Fibroblast of the aortic adventitia (primary cell): ENCODE measurements around the gene STK38. TPM values are rescaled to one million over a fixed set of nuclear protein-coding genes. Genes with fewer than 3 reads are reported as not detected.

Experiments used
- DNase-seq: peaks from one replicate; pipeline ENCODE4 v3.0.0-alpha.2; 2010; ENCODE audit warnings: low read depth
- H3K4me3 ChIP-seq: 2 replicates; pipeline ENCODE4 v1.5.1; 2011; ENCODE audit warnings: low read depth, mild to moderate bottlenecking, control low read depth, low read length, moderate library complexity
- total RNA-seq: library from RNA; depleted of rRNA; stranded (reverse); fragments of >200 nt; gene quantifications from 2 replicates; pipeline ENCODE4 v1.2.3, GENCODE V29; 2012; ENCODE audit warnings: low replicate concordance
- TF ChIP-seq, protein P1 (sequence below): IDR thresholded peaks from 2 replicates; pipeline ENCODE4 v1.5.1; 2011; ENCODE audit warnings: mild to moderate bottlenecking, low read length, control low read depth, inconsistent platforms; ENCODE audit not compliant: insufficient read depth

STK38 gene
- total RNA-seq, 1 donor: 34.3 TPM

DNA sequence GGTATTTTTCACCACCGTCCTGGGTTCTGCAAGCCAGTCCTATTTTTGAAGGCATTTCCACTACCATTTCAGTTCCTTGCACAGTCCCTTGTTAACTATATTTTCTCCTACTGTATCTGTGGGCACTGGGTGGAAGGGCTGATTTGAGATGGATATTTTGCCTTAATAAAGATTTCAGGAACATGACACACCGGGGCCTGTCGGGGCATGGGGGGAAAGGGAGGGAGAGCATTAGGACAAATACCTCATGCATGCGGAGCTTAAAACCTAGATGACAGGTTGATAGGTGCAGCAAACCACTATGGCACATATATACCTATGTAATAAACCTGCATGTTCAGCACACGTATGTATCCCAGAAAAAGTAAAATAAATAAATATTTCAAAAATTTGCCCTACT lies 22.4 kb downstream of the STK38 start:
- TF ChIP-seq, protein P1, sequence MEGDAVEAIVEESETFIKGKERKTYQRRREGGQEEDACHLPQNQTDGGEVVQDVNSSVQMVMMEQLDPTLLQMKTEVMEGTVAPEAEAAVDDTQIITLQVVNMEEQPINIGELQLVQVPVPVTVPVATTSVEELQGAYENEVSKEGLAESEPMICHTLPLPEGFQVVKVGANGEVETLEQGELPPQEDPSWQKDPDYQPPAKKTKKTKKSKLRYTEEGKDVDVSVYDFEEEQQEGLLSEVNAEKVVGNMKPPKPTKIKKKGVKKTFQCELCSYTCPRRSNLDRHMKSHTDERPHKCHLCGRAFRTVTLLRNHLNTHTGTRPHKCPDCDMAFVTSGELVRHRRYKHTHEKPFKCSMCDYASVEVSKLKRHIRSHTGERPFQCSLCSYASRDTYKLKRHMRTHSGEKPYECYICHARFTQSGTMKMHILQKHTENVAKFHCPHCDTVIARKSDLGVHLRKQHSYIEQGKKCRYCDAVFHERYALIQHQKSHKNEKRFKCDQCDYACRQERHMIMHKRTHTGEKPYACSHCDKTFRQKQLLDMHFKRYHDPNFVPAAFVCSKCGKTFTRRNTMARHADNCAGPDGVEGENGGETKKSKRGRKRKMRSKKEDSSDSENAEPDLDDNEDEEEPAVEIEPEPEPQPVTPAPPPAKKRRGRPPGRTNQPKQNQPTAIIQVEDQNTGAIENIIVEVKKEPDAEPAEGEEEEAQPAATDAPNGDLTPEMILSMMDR: no peak
- no peak overlapping the region for H3K4me3 ChIP-seq
- no peak for DNase-seq

DNA sequence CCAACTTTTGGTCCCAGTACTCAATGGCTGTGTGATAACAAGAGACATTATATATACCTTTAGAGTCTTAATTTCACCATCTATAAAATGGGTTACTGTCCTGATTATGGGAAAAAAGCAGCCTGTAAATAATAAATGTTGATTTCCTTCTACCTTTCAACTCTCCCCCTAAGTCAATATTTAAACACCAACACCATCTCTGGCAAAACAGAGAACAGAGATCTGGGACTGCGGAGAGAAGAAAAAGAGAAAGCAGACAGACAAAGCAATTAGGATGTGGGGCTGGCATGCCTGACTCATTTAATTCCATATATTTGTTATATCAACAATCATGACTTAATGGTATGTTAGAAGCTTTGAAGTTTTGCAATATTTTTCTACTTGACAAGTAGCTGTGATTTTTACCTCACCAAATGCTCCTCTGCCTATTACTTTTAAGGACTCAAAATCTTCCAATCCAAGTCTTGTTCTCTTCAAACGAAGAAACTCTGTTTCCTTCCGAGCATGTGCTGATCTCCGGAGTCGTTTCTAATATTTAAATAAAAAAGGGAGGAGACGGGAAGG lies 23.3 kb downstream of the STK38 start:
- no peak overlapping the region for H3K4me3 ChIP-seq
- no peak for DNase-seq

DNA sequence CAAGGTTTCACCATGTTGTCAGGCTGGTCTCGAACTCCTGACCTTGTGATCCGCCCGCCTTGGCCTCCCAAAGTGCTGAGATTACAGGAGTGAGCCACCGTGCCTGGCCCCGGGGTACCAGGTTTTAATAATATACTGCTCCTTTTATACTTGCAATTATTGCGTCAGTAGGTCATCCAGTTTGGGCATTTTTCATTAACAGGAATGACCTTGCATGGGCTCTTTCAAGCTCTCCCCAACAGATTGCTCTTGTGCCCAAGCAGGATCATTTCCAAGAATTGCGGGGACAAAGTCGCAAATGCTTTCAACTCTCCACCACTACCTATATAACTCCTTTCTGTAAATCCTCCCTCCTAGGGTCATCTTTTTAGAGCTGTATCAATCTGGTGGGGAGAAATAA lies 23.8 kb downstream of the STK38 start:
- H3K4me3 ChIP-seq: no peak overlapping the region
- TF ChIP-seq, protein P1: no peak
- no peak for DNase-seq

More for the DNA sequence above, 23.3 kb downstream of the STK38 start:
- TF ChIP-seq, protein P1: no peak

DNA sequence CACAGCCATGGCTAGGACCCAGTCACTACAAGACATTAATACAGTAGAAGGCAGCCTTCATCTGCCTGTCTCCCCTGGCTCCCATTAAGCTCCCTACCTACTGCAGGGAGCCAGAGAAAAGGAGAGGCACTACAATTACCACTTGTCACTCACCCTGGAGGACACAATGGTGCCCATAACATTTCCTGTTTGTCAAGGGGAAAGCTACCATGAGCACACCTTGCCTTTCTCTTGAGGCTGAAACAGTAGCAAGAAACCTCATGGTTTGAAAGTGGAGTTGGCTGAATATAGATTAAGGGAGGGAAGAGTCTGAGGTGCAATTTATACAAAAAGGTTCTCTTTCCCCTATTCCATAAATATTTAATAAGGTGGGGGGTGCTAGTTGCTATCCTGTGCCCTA lies 27.9 kb downstream of the STK38 start:
- no peak for DNase-seq
- no peak overlapping the region for H3K4me3 ChIP-seq
- TF ChIP-seq, protein P1: no peak

DNA sequence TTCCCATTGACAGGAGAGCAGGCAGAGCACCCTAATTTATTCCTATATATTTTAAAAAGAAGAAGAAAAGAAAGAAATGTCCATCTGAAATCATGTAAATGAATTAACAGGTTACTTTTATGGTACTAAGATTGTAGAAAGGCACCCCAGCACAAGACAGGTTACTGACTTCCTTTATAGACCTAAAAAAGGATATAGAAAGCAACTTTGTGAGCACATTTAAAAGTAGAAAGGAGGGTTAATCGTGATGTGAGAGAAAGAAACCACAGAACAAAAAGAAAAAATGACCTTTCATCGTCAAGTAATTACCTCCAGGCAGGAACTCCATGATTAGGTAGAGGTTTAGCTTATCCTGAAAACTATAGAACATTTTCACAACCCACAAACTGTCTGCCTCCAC lies 29.9 kb downstream of the STK38 start:
- TF ChIP-seq, protein P1: no peak
- no peak overlapping the region for H3K4me3 ChIP-seq
- no peak for DNase-seq

DNA sequence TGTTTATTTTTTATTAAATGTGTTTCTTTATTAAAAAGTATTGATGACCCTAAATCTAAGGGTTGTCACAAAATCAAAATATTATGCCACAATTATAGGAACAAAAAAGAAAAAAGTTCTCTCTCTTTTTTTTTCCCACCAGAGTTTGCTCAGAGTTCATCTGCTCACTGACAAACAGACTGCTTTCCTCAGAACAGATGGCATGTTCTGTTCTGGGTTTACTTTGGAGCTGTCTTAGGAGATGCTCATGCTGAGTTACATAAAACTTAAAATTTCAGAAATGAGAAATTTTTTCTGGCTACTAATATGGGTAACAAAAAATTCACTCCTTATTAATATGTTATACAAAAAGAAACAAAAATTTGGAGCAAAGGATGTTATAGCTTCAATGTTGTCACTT lies 30.3 kb downstream of the STK38 start:
- H3K4me3 ChIP-seq: no peak overlapping the region
- TF ChIP-seq, protein P1: no peak
- no peak for DNase-seq

DNA sequence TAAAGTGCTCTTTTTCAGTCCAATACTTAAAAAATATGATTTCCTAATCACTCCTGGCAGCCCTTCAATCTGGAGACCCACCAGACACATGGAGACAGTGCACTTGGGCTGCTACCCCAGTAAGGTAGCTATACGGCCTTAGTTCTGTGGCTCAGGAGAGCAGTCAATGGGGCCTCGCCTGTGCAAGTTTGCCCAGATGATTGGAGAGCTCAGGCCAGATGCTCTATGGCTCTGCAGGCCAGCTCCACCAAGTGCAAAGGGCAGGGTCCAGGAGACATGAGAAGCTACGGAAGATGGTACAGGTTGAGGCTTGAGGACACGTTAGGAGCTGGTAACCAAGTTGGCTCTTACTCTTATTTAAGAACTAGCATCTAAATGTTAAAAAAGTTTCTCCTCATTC lies 30.7 kb downstream of the STK38 start:
- TF ChIP-seq, protein P1: no peak
- no peak overlapping the region for H3K4me3 ChIP-seq
- no peak for DNase-seq
